ENCODE data around the gene WDR13. TPM values are rescaled to one million over a fixed set of nuclear protein-coding genes. Genes with fewer than 3 reads are reported as not detected.

Gene WDR13
- total RNA-seq, 4 donors from 2014 or later = 96.5 to 238 (median 184) TPM

DNA sequence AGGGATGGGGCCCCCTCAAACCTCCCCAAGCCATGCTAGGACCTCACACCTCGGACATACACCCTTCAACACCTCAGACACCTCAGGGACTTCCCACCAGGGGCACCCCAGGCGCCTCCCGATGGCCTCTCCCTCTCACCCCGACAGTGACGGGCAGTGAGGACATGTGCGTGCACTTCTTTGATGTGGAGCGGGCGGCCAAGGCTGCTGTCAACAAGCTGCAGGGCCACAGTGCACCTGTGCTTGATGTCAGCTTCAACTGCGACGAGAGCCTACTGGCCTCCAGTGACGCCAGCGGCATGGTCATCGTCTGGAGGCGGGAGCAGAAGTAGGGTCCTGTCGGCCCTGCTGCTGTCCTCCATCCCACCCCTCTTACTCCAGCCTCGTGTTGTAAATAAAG is 7.4 kb downstream of the WDR13 start:
- WGBS, 2 donors (ENCODE audit: low coverage in 1 of 2) = 93% methylated on average over 16 of the region's 16 CpGs; no CpG with 5 or more reads in 1 of the 2 donors
- no peak for DNase-seq
- no peak overlapping the region for H3K27ac ChIP-seq
- no peak overlapping the region for H3K4me3 ChIP-seq
- intact Hi-C loops (cut with DNase I; ENCODE audit: low total_unique reads) (no loop called here), in situ Hi-C loops (cut with MboI; ENCODE audit: low pct_ligation_motif_present in 1 of 4, low pct_unique_long_range_greater_than_20kb in 1 of 4, low sequenced_read_pairs in 3 of 4) (no loop called here)
- H3K27me3 ChIP-seq = no peaks in the 10 kb centered on the region
- H3K36me3 ChIP-seq = peaks cover 0 to 5% (median 2%) of the 10 kb centered on the region in 4 donors
- no peaks in the 10 kb centered on the region for H3K9me3 ChIP-seq
- TF ChIP-seq EP300 (IDR thresholded peaks at IDR 0.05; ENCODE audit: low read depth) = no peak
- TF ChIP-seq, protein P1, sequence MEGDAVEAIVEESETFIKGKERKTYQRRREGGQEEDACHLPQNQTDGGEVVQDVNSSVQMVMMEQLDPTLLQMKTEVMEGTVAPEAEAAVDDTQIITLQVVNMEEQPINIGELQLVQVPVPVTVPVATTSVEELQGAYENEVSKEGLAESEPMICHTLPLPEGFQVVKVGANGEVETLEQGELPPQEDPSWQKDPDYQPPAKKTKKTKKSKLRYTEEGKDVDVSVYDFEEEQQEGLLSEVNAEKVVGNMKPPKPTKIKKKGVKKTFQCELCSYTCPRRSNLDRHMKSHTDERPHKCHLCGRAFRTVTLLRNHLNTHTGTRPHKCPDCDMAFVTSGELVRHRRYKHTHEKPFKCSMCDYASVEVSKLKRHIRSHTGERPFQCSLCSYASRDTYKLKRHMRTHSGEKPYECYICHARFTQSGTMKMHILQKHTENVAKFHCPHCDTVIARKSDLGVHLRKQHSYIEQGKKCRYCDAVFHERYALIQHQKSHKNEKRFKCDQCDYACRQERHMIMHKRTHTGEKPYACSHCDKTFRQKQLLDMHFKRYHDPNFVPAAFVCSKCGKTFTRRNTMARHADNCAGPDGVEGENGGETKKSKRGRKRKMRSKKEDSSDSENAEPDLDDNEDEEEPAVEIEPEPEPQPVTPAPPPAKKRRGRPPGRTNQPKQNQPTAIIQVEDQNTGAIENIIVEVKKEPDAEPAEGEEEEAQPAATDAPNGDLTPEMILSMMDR (IDR thresholded peaks at IDR 0.05) = no peak
- TF ChIP-seq POLR2A (IDR thresholded peaks at IDR 0.05) = no peak
- no peak for TF ChIP-seq POLR2AphosphoS5 (IDR thresholded peaks at IDR 0.05)
- no peaks in the 10 kb centered on the region for H3K4me1 ChIP-seq

DNA sequence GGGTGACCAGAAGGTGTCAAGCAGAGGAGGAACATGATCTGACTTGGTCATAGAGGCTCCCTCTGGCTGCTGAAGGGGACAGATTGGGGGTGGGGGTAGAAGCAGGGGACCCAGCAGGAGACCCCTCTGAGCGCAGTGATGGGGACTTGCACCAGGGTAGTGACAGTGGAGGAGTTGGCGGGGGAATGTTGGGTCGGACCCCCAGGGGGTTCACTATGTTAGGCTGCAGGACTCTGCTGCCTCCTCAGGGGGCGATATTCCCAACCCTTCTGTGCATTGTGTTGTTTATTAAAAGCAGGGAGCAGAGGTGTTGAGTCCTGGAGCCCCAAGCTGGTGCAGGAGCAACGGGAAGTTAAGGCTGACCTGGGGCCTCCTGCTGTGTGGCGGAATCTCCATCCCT is 8.8 kb downstream of the WDR13 start:
- H3K4me3 ChIP-seq = no peak overlapping the region
- WGBS, 2 donors (ENCODE audit: low coverage in 1 of 2) = 84% methylated on average over 6 of the region's 6 CpGs; no CpG with 5 or more reads in 1 of the 2 donors
- no peaks in the 10 kb centered on the region for H3K27me3 ChIP-seq
- no peak for DNase-seq
- no peaks in the 10 kb centered on the region for H3K9me3 ChIP-seq
- intact Hi-C loops (cut with DNase I; ENCODE audit: low total_unique reads) (no loop called here), in situ Hi-C loops (cut with MboI; ENCODE audit: low pct_ligation_motif_present in 1 of 4, low pct_unique_long_range_greater_than_20kb in 1 of 4, low sequenced_read_pairs in 3 of 4) (no loop called here)
- no peaks in the 10 kb centered on the region for H3K36me3 ChIP-seq
- no peak overlapping the region for H3K27ac ChIP-seq
- no peaks in the 10 kb centered on the region for H3K4me1 ChIP-seq
- TF ChIP-seq, protein P1 (IDR thresholded peaks at IDR 0.05) = no peak
- TF ChIP-seq POLR2A (IDR thresholded peaks at IDR 0.05) (no peak), POLR2AphosphoS5 (IDR thresholded peaks at IDR 0.05) (no peak), EP300 (IDR thresholded peaks at IDR 0.05; ENCODE audit: low read depth) (no peak)

DNA sequence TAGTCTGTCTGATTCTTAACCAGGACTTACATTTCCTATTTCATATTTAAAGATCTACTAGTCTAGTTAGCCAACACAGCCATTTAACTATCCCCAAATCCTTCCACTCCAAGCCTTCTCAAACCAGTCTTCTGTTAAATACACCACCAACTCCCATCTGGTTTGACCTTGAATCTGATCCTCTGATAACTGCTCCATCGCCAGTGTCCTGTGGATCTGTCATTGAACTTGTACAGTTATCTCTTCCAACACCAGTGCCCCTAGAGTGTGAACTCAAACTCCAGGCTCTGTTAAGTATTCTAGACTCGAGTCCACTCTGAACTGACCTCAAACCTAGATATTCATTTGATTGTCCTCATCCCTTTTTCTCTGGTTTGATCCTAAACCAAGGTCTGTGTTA is 14.4 kb downstream of the WDR13 start:
- in situ Hi-C loops (cut with MboI; ENCODE audit: low pct_ligation_motif_present in 1 of 4, low pct_unique_long_range_greater_than_20kb in 1 of 4, low sequenced_read_pairs in 3 of 4) = no loop called here
- WGBS, 2 donors (ENCODE audit: low coverage in 1 of 2) = 49 to 60% methylated on average over 1 to 2 of the region's 2 CpGs
- no peak overlapping the region for H3K4me3 ChIP-seq

DNA sequence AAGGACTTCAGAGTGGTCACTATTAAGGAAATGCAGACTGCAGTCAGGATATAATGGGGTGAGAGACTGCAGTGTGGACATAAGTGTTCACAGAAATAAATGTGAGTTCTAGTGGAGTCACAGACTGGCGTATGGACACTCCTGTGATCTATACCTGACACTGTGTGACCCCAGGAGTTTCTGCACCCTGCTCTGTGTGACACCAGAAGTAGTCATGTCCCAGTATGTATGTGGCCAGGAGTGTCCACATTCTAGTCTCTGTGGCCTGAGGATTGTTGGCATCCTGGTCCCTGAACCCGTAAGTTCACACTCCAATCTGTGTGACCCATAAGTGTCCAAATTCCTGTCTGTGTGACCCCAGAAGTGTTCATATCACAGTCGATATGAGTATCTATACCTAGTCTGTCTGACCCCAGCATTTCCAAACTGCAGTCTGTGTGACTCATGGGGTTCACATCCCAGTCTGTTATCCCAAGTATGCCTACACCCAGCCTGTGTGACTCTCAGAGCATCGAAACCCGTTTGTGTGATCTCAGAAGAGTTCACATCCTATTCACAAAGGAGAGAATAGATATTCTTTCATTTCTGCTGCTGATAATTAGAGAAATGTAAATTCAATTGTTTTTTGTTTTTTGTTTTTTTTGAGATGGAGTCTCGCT is 16.3 kb downstream of the WDR13 start:
- Histone ChIP-seq H3K27ac (no peak overlapping the region), H3K4me1 (no peaks in the 10 kb centered on the region), H3K4me3 (no peak overlapping the region), H3K36me3 (no peaks in the 10 kb centered on the region), H3K9me3 (no peaks in the 10 kb centered on the region), H3K27me3 (no peaks in the 10 kb centered on the region)
- WGBS, 2 donors (ENCODE audit: low coverage in 1 of 2) = 78% methylated on average over 6 of the region's 6 CpGs; no CpG with 5 or more reads in 1 of the 2 donors
- in situ Hi-C loops (cut with MboI; ENCODE audit: low pct_ligation_motif_present in 1 of 4, low pct_unique_long_range_greater_than_20kb in 1 of 4, low sequenced_read_pairs in 3 of 4) = no loop called here
- no peak for TF ChIP-seq POLR2AphosphoS5 (IDR thresholded peaks at IDR 0.05)
- TF ChIP-seq EP300 (IDR thresholded peaks at IDR 0.05; ENCODE audit: low read depth) = no peak
- TF ChIP-seq, protein P1 (IDR thresholded peaks at IDR 0.05) = no peak
- TF ChIP-seq POLR2A (IDR thresholded peaks at IDR 0.05) = no peak
- DNase-seq = no peak
- intact Hi-C loops (cut with DNase I; ENCODE audit: low total_unique reads) = no loop called here

More for the DNA sequence above, 14.4 kb downstream of the WDR13 start:
- no peak for DNase-seq
- Histone ChIP-seq H3K27ac (no peak overlapping the region), H3K4me1 (no peaks in the 10 kb centered on the region), H3K9me3 (no peaks in the 10 kb centered on the region), H3K36me3 (no peaks in the 10 kb centered on the region), H3K27me3 (no peaks in the 10 kb centered on the region)
- TF ChIP-seq EP300 (IDR thresholded peaks at IDR 0.05; ENCODE audit: low read depth) (no peak), POLR2A (IDR thresholded peaks at IDR 0.05) (no peak), POLR2AphosphoS5 (IDR thresholded peaks at IDR 0.05) (no peak)
- intact Hi-C loops (cut with DNase I; ENCODE audit: low total_unique reads) = no loop called here
